Measurements from ENCODE around the gene IL31. TPM values are rescaled to one million over a fixed set of nuclear protein-coding genes. Genes with fewer than 3 reads are reported as not detected.
A peak's percentile ranks its signal among the peaks of the same experiment; 100 is the strongest.

Gene IL31
- total and polyA plus RNA-seq, 4 donors: not detected

- Histone ChIP-seq H3K27ac (ENCODE audit: low read depth in 1 of 2, low read length in 2 of 2) (no peak overlapping the region), H3K9ac (ENCODE audit: low read depth in 1 of 2, low read length in 2 of 2) (no peak overlapping the region), H3K4me3 (ENCODE audit: low read depth in 1 of 3, low read length in 3 of 3) (no peak overlapping the region), H3K4me1 (ENCODE audit: control insufficient read depth in 4 of 4, insufficient read depth in 4 of 4, low read length in 3 of 4) (peaks cover 0 to 13% (median 6%) of the 10 kb centered on the region in 4 donors), H3K9me3 (ENCODE audit: control insufficient read depth in 4 of 4, low read length in 3 of 4) (no peaks in the 10 kb centered on the region), H3K27me3 (ENCODE audit: control insufficient read depth in 4 of 4, insufficient read depth in 4 of 4, low read length in 3 of 4) (no peaks in the 10 kb centered on the region), H3K36me3 (ENCODE audit: control insufficient read depth in 4 of 4, insufficient read depth in 3 of 4, low read depth in 1 of 4, low read length in 3 of 4) (peaks cover 6 to 45% (median 13%) of the 10 kb centered on the region in 4 donors)
- WGBS: 96% methylated on average over 18 of the region's 18 CpGs
- no peak for DNase-seq (ENCODE audit: low spot score)
- TF ChIP-seq REST (IDR thresholded peaks at IDR 0.05) (no peak), ZBTB33 (IDR thresholded peaks at IDR 0.05) (no peak), CTCF (IDR thresholded peaks at IDR 0.05; ENCODE audit: low read depth, low read length, missing input control) (no peak), HNF4G (IDR thresholded peaks at IDR 0.05) (no peak), RXRA (IDR thresholded peaks at IDR 0.05) (no peak)
Observed at GRCh38 chr12:122135437-122136031, 38.5 kb downstream of the IL31 start.

- 60% methylated on average over 28 of the region's 28 CpGs for WGBS
- H3K9ac ChIP-seq (ENCODE audit: low read depth in 1 of 2, low read length in 2 of 2): no peak overlapping the region
- H3K27me3 ChIP-seq (ENCODE audit: control insufficient read depth in 4 of 4, insufficient read depth in 4 of 4, low read length in 3 of 4): no peaks in the 10 kb centered on the region
- H3K9me3 ChIP-seq (ENCODE audit: control insufficient read depth in 4 of 4, low read length in 3 of 4): no peaks in the 10 kb centered on the region
- no peak overlapping the region for H3K27ac ChIP-seq (ENCODE audit: low read depth in 1 of 2, low read length in 2 of 2)
- no peak overlapping the region for H3K4me3 ChIP-seq (ENCODE audit: low read depth in 1 of 3, low read length in 3 of 3)
- DNase-seq (ENCODE audit: low spot score): no peak
- H3K4me1 ChIP-seq (ENCODE audit: control insufficient read depth in 4 of 4, insufficient read depth in 4 of 4, low read length in 3 of 4): peaks cover 0 to 18% (median 8%) of the 10 kb centered on the region in 4 donors
- peaks cover 12 to 52% (median 16%) of the 10 kb centered on the region in 4 donors for H3K36me3 ChIP-seq (ENCODE audit: control insufficient read depth in 4 of 4, insufficient read depth in 3 of 4, low read depth in 1 of 4, low read length in 3 of 4)
- TF ChIP-seq GABPA (IDR thresholded peaks at IDR 0.05 in 1 of 2, conservative IDR thresholded peaks at IDR 0.05 in 1 of 2) (no peak), ATF3 (IDR thresholded peaks at IDR 0.05) (no peak), YY1 (IDR thresholded peaks at IDR 0.05) (no peak), RAD21 (IDR thresholded peaks at IDR 0.05) (peak in 1 of 2 donors; percentile 41), RXRA (IDR thresholded peaks at IDR 0.05) (no peak), FOXA2 (IDR thresholded peaks at IDR 0.05) (no peak), CTCF (IDR thresholded peaks at IDR 0.05; ENCODE audit: low read depth, low read length, missing input control) (no peak), FOXA1 (IDR thresholded peaks at IDR 0.05) (no peak), MAX (IDR thresholded peaks at IDR 0.05) (no peak), SP1 (IDR thresholded peaks at IDR 0.05) (peak; percentile 18), TAF1 (conservative IDR thresholded peaks at IDR 0.05) (no peak), REST (IDR thresholded peaks at IDR 0.05) (no peak)
Observed at GRCh38 chr12:122133192-122133950, 40.6 kb downstream of the IL31 start.

Data from liver (tissue), 9 donors.